Measurements from ENCODE around the gene ANO2. TPM values are rescaled to one million over a fixed set of nuclear protein-coding genes. Genes with fewer than 3 reads are reported as not detected.
"Not testable (repeated sequence)": the region's sequence is repeated elsewhere in the genome, so short reads cannot be mapped to it uniquely, and the experiment has no call there.

The ANO2 gene
- total RNA-seq, 1 donor from 2014 or later: 8.7 TPM

GRCh38 chr12:5556946-5557673, 387.9 kb downstream of the ANO2 start:
- DNase-seq (ENCODE audit: low spot score): peak; percentile 66

DNA sequence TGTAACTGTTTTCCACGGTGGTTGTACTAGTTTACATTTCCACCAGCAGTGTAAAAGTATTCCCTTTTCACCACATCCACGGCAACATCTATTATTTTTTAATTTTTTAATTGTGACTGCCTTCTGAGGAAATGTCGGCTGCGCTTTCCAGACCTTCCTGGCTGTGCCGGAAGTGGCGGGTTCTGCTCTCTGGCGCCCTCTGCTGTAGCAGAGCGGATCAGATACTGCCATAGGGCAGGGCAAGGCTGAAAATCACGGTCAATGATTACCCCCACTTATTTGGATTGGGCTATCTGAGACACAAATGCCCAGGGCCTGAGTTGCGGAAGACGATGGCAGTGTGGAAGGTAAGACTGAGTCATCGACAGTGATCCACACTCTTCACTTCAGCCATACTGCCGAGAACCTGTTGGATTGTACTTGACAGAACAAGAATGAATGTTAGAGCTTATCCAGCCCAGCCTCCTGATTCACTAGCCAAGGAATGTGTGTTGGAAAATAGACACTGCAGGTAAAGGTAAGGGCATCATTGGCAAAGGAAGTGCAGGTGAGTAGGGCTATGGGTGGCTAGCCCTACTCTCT, 388.9 kb downstream of the ANO2 start:
- no peak for DNase-seq (ENCODE audit: low spot score)

DNA sequence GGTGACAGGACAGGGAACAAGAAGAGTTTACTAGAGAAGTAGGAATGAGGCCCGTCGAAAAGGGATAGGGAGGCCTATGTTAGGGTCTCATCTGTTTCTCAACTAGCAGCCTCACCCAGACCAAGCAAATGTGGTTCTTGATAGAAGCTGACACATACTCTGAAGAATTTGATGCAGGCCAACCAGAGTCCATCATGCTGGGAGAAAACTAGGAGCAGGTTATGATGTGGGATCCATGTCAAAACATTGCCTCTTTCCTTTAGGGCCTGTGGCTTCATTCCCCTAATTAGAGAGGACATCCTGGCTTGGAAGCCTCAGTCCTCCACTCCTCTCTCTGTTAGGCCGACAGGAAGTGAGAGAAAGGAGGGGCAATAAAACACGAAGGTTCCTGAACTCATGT, 390.3 kb downstream of the ANO2 start:
- DNase-seq (ENCODE audit: low spot score): no peak

- no peak for DNase-seq (ENCODE audit: low spot score)
These were observed 396.0 kb downstream of the ANO2 start for GRCh38 chr12:5549011-5549410.

DNA sequence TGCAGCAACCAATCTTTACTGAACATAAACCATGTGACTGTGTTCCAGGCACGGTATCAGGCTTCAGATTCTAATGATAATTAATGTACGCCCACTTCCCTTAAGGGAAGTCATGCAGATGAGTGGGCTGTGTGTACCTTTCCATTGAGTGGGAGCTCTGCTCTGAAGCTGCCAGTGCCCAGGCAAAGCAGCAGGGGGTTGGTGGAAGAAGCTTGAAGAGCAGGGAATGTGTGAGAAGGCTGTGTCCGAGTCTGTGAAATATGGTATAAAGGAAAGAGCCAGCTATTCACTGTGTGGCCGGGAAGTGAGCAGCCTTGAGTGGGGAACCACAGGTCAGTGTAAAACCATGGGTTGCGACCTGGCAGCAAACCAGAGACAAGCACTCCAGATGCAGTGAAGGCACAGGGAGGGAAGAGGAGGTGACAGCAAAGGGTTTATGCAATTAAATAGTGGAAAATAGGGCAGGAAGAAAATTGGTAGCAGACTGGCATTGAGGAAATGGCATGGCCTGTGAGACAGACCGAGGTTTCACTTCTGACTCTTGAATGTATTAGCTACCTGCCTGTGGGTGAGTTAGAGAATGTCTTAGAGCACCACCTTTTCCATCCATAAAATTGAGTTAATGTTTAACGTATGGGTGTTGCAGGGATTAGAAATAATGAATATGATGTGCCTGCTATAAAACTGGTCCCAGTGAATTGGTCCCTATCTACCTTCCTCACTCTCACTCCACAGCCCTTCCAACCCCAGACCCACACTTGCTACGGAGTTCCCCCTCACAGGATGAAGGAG, 396.7 kb downstream of the ANO2 start:
- DNase-seq (ENCODE audit: low spot score): no peak

- no peak for DNase-seq (ENCODE audit: low spot score)
These were observed 398.4 kb downstream of the ANO2 start for GRCh38 chr12:5546616-5547015.

- DNase-seq (ENCODE audit: low spot score): no peak
These were observed 407.3 kb downstream of the ANO2 start for GRCh38 chr12:5537771-5538170.

DNA sequence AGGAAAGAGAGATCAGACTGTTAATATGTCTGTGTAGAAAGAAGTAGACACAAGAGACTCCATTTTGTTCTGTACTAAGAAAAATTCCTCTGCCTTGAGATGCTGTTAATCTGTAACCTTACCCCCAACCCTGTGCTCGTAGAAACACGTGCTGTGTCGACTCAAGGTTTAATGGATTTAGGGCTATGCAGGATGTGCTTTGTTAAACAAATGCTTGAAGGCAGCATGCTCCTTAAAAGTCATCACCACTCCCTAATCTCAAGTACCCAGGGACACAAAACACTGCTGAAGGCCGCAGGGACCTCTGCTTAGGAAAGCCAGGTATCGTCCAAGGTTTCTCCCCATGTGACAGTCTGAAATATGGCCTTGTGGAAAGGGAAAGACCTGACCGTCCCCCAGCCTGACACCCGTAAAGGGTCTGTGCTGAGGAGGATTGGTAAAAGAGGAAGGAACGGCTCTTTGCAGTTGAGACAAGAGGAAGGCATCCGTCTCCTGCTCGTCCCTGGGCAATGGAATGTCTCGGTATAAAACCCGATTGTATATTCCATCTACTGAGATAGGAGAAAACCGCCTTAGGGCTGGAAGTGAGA, 407.9 kb downstream of the ANO2 start:
- not testable (repeated sequence) for DNase-seq (ENCODE audit: low spot score)

DNA sequence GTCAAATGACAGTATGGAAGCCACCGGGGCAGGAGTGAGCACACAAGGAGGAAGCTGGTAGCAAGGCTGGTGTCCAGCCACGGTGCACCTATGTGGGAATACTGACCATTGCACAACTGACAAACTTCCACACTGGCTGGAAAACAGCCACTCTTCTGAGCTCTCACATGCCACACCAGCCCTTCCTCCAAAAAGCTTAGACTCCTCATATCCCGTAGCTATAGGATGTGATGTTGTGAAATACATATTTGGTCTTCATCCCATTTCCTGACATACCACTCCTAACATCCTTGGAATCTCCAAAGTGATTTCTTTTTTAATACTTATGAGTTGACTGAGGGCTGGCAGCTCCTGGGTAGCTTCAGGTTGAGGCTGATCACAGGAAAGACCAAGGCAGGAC, 409.5 kb downstream of the ANO2 start:
- DNase-seq (ENCODE audit: low spot score): peak; percentile 15

GRCh38 chr12:5534426-5535199, 410.4 kb downstream of the ANO2 start:
- DNase-seq (ENCODE audit: low spot score): no peak

- DNase-seq (ENCODE audit: low spot score): no peak
These were observed 411.7 kb downstream of the ANO2 start for GRCh38 chr12:5533368-5533767.

- no peak for DNase-seq (ENCODE audit: low spot score)
These were observed 419.2 kb downstream of the ANO2 start for GRCh38 chr12:5525783-5526367.

DNA sequence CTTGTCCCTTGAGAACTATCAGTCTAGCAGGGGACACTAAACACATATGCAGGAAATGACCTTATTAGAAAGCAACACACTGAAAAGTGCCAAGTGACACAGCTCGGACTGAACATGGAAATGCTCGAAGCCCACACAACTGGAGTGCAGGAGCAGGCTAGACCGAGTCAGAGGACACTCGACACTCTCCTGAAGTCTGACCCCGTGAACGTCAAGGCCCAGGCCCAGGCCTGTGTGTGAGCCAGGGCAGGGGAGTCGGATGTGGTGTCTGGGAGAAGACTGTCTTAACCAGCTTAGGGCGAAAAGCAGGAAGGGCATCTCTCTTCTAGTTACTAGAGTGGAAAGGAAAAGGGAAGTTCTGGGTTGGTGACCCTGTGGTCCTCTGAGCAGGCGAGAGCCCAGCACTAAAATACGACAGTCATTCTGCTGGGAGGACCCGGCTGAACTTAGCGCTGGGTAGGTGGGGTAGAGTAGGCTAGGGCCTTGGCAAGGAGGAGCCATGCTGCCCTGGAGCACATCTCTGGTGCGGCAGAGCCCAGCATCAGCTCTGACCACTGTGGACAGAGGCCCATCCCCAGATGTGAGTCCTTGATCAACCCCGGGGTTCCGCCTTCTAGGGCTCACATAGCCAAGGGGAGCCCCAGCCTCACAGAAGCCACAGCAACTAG, 420.2 kb downstream of the ANO2 start:
- DNase-seq (ENCODE audit: low spot score): no peak

- DNase-seq (ENCODE audit: low spot score): no peak
These were observed 420.8 kb downstream of the ANO2 start for GRCh38 chr12:5524116-5524768.

DNA sequence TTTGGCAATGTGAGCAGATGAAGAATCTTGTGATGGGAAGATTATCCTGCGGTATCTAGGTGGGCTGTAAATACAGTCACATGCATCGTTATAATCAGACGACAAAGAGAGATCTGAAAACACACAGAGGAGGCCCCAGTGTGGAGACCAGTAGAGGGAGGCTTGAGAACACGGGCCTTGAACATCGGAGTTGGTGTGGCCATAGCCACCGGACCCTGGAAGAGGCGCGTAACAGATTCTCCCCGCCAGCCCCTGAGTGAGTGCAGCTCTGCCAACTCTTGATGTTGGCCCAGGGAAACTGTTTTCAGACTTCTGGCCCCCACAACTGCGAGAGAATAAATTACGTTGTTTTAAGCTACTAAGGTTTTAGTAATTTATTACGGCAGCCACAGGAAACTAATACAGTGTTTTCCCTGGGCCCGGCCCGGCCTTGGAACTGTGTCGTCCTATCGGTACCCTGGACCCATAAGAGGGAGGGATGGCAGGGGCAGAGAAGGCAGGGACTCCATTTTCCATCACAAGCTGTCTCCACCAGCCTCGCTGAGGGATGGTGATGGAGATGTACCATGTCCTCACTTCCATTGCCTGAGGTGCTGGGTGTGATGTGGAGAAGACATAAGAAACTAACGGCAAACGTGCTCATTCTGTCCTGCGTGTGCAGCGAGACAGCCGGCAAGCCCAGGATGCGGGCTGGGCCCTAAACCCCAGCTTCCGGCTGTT, 421.5 kb downstream of the ANO2 start:
- DNase-seq (ENCODE audit: low spot score): no peak

- DNase-seq (ENCODE audit: low spot score): no peak
These were observed 422.4 kb downstream of the ANO2 start for GRCh38 chr12:5522432-5523335.

GRCh38 chr12:5521456-5522325, 423.4 kb downstream of the ANO2 start:
- no peak for DNase-seq (ENCODE audit: low spot score)

Data from umbilical cord (tissue), 2 donors.